Stimulated activated CD4-positive, alpha-beta T cell treated with anti-CD3 and anti-CD28 coated beads, Interleukin-4, amount 100 ng/mL, for 1 hour (primary cell): ENCODE data around the gene RBMY1A1.
"Not testable (repeated sequence)": the region's sequence is repeated elsewhere in the genome, so short reads cannot be mapped to it uniquely, and the experiment has no call there.

ENCODE experiments used
- DNase-seq: peaks from one replicate; pipeline ENCODE4 v3.0.0-alpha.2; 2020

The RBMY1A1 gene

DNA sequence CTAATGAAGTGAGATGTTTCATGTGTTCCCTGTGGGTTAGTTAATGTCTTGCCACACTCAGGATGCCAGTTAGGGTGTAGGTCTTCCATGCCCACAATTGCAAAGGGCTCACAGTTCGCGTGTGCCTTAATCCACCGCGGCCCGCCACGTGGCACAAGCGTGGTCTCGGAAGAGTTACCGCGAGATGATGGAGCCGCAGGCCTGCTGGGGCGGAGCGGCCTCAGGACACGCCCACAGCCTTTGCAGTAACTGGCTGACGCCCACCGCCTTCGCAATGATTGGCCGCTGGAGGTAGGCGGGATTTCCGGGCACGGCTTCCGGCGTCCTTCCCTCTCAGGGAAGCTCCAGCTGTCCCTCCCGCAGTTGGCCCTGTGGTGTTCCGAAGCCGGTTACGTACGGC is at the start of gene RBMY1A1:
Gene RBMY1A1, plus strand, starts transcription at position 301 of the 400 bp plus-strand sequence. CDS start 2,013 bp downstream, outside the sequence.
- not testable (repeated sequence) for DNase-seq

GRCh38 chrY:21511038-21511437 is 23.6 kb upstream of the RBMY1A1 start, which contains the start of gene RBMY1B:
RBMY1B (plus strand) TSS chrY:21511338; CDS start chrY:21513351, 2,013 bp downstream.
- not testable (repeated sequence) for DNase-seq

GRCh38 chrY:21559316-21559984 is 24.8 kb downstream of the RBMY1A1 start:
- not testable (repeated sequence) for DNase-seq

GRCh38 chrY:21585449-21585848 is 50.8 kb downstream of the RBMY1A1 start:
- DNase-seq: no peak

GRCh38 chrY:21586454-21586853 is 51.8 kb downstream of the RBMY1A1 start:
- DNase-seq: not testable (repeated sequence)

DNA sequence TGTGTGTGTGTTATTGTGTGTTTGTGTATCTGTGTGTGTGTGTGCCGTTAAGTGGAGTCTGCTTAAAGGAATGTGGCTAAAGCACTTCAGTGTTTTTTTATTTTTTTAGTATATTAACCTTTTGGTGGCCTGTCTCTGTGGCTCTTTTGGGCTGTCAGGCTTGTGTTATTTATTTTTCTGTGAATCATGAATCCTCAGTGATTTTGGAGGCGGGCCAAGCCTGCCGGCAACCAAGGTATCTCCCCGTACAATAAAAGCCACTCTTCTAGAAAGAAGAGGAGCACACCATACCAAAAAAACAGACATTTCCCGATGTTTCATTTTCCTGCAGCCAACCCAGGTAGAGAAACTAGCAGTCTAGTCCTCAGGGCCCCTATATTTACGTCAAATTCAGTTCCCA is 57.4 kb downstream of the RBMY1A1 start:
- no peak for DNase-seq

- DNase-seq: not testable (repeated sequence)
Measured at GRCh38 chrY:21596287-21596686, 61.6 kb downstream of the RBMY1A1 start.
